HEK293 (cell line): ENCODE measurements around the gene GAS2L2.

Experiments used
- CTCF ChIA-PET: fragments of 350-600 bp; formaldehyde crosslinking; extraction: SDS; loops from one replicate; lab custom pipeline; 2021; ENCODE audit warnings: antibody characterized with exemption; lab: Yijun Ruan, JAX
- POLR2A ChIA-PET: fragments of 300-600 bp; formaldehyde crosslinking; extraction: SDS; loops from one replicate; lab custom pipeline; 2020; ENCODE audit warnings: antibody characterized with exemption, inconsistent platforms; lab: Yijun Ruan, JAX
- H3K27ac ChIP-seq: fragments of 200-500 bp; sonication (Bioruptor generic); 2 replicates; pipeline ENCODE4 v1.5.1; 2014; ENCODE audit warnings: low read depth, low read length, control low read depth, inconsistent platforms; ENCODE audit errors: extremely low read depth
- H3K36me3 ChIP-seq, 2 experiments: fragments of 200-500 bp in 1 of 2; sonication (Bioruptor generic) in 1 of 2; 1 replicate in 1 of 2; 2 replicates in 1 of 2; pipeline ENCODE4 v1.5.1; 2014 to 2017; ENCODE audit warnings: inconsistent platforms in 2 of 2, low read length in 2 of 2; ENCODE audit not compliant: control insufficient read depth in 2 of 2, insufficient read depth in 1 of 2
- H3K4me1 ChIP-seq: fragments of 200-500 bp; sonication (Bioruptor generic); 2 replicates; pipeline ENCODE4 v1.5.1; 2014; ENCODE audit warnings: mild to moderate bottlenecking, low read length, inconsistent platforms; ENCODE audit not compliant: control insufficient read depth, insufficient read depth
- H3K4me3 ChIP-seq: 2 replicates; pipeline ENCODE4 v1.5.1; 2011; ENCODE audit warnings: low read depth, mild to moderate bottlenecking, control low read depth, low read length, moderate library complexity
- H3K9me3 ChIP-seq: fragments of 200-500 bp; sonication (Bioruptor generic); 2 replicates; pipeline ENCODE4 v1.5.1; 2014; ENCODE audit warnings: low read depth, low read length, inconsistent platforms; ENCODE audit not compliant: control insufficient read depth, insufficient read depth
- GLI2 ChIP-seq: fragments of 450-650 bp; formaldehyde crosslinking; IDR thresholded peaks from 2 replicates; pipeline ENCODE4; 2017; ENCODE audit warnings: missing biosample characterization, missing genetic modification characterization, low read depth, borderline replicate concordance
- SP7 ChIP-seq: fragments of 450-650 bp; formaldehyde crosslinking; IDR thresholded peaks from 2 replicates; pipeline ENCODE4 v1.5.1; 2016; ENCODE audit warnings: missing biosample characterization, missing genetic modification characterization
- TCF7L2 ChIP-seq: IDR thresholded peaks from 2 replicates; pipeline ENCODE4 v1.6.1; 2011; ENCODE audit warnings: low read depth, mild to moderate bottlenecking, inconsistent platforms, low read length, moderate library complexity, borderline replicate concordance
- WT1 ChIP-seq: fragments of 450-650 bp; formaldehyde crosslinking; IDR thresholded peaks from 2 replicates; pipeline ENCODE4 v1.5.1; 2016; ENCODE audit warnings: missing biosample characterization, missing genetic modification characterization
- ZBTB1 ChIP-seq: fragments of 450-650 bp; formaldehyde crosslinking; IDR thresholded peaks from 2 replicates; pipeline ENCODE4 v1.5.1; 2016; ENCODE audit warnings: missing biosample characterization, missing genetic modification characterization
- ZBTB10 ChIP-seq: fragments of 450-650 bp; formaldehyde crosslinking; IDR thresholded peaks from 2 replicates; pipeline ENCODE4 v1.5.1; 2016; ENCODE audit warnings: missing biosample characterization, missing genetic modification characterization
- ZNF239 ChIP-seq: fragments of 450-650 bp; formaldehyde crosslinking; IDR thresholded peaks from 2 replicates; pipeline ENCODE4 v1.5.1; 2016; ENCODE audit warnings: missing biosample characterization, missing genetic modification characterization
- ZNF248 ChIP-seq: fragments of 450-650 bp; formaldehyde crosslinking; IDR thresholded peaks from 2 replicates; pipeline ENCODE4 v1.5.1; 2017; ENCODE audit warnings: missing biosample characterization, missing genetic modification characterization
- ZNF510 ChIP-seq: fragments of 450-650 bp; formaldehyde crosslinking; IDR thresholded peaks from 2 replicates; pipeline ENCODE4 v1.5.1; 2018; ENCODE audit warnings: mild to moderate bottlenecking, missing genetic modification characterization, missing biosample characterization; ENCODE audit not compliant: insufficient replicate concordance
- ZNF580 ChIP-seq: fragments of 450-650 bp; formaldehyde crosslinking; IDR thresholded peaks from 2 replicates; pipeline ENCODE4 v1.5.1; 2016; ENCODE audit warnings: missing biosample characterization, missing genetic modification characterization
- ZNF600 ChIP-seq: fragments of 450-650 bp; formaldehyde crosslinking; IDR thresholded peaks from 2 replicates; pipeline ENCODE4 v1.5.1; 2016; ENCODE audit warnings: missing biosample characterization, missing genetic modification characterization
- ZNF624 ChIP-seq: fragments of 450-650 bp; formaldehyde crosslinking; IDR thresholded peaks from 2 replicates; pipeline ENCODE4 v1.5.1; 2017; ENCODE audit warnings: missing biosample characterization, missing genetic modification characterization
- ZNF629 ChIP-seq: fragments of 450-650 bp; formaldehyde crosslinking; IDR thresholded peaks from 2 replicates; pipeline ENCODE4 v1.5.1; 2017; ENCODE audit warnings: missing biosample characterization, missing genetic modification characterization
- ZNF654 ChIP-seq: fragments of 450-650 bp; formaldehyde crosslinking; IDR thresholded peaks from 2 replicates; pipeline ENCODE4 v1.5.1; 2016; ENCODE audit warnings: low read depth, missing biosample characterization, missing genetic modification characterization
- ZNF776 ChIP-seq: fragments of 450-650 bp; formaldehyde crosslinking; IDR thresholded peaks from 2 replicates; pipeline ENCODE4 v1.5.0; 2017; ENCODE audit warnings: missing biosample characterization, missing genetic modification characterization, borderline replicate concordance
- TF ChIP-seq, protein P1 (sequence below): fragments of 450-650 bp; formaldehyde crosslinking; IDR thresholded peaks from 2 replicates; pipeline ENCODE4 v1.5.1; 2016; ENCODE audit warnings: missing biosample characterization, missing genetic modification characterization

GAS2L2 gene

GRCh38 chr17:35742896-35743477, 10.1 kb downstream of the GAS2L2 start (continued):
- TF ChIP-seq, protein P1, sequence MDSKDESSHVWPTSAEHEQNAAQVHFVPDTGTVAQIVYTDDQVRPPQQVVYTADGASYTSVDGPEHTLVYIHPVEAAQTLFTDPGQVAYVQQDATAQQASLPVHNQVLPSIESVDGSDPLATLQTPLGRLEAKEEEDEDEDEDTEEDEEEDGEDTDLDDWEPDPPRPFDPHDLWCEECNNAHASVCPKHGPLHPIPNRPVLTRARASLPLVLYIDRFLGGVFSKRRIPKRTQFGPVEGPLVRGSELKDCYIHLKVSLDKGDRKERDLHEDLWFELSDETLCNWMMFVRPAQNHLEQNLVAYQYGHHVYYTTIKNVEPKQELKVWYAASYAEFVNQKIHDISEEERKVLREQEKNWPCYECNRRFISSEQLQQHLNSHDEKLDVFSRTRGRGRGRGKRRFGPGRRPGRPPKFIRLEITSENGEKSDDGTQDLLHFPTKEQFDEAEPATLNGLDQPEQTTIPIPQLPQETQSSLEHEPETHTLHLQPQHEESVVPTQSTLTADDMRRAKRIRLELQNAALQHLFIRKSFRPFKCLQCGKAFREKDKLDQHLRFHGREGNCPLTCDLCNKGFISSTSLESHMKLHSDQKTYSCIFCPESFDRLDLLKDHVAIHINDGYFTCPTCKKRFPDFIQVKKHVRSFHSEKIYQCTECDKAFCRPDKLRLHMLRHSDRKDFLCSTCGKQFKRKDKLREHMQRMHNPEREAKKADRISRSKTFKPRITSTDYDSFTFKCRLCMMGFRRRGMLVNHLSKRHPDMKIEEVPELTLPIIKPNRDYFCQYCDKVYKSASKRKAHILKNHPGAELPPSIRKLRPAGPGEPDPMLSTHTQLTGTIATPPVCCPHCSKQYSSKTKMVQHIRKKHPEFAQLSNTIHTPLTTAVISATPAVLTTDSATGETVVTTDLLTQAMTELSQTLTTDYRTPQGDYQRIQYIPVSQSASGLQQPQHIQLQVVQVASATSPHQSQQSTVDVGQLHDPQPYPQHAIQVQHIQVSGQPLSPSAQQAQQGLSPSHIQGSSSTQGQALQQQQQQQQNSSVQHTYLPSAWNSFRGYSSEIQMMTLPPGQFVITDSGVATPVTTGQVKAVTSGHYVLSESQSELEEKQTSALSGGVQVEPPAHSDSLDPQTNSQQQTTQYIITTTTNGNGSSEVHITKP, result no peak
- no peak for TF ChIP-seq ZNF580 (tag by site-specific recombination)
- no peak for TF ChIP-seq ZNF624
- TF ChIP-seq ZNF629 (tag by site-specific recombination), result no peak
- TF ChIP-seq ZBTB1 (tag by site-specific recombination), result no peak
- TF ChIP-seq ZNF248 (tag by site-specific recombination), result no peak
- no peak for TF ChIP-seq SP7 (tag by site-specific recombination)

GRCh38 chr17:35742496-35742895, 10.5 kb downstream of the GAS2L2 start:
- Histone ChIP-seq H3K4me1 (no peaks in the 10 kb centered on the region), H3K4me3 (no peak overlapping the region), H3K27ac (no peak overlapping the region), H3K9me3 (no peaks in the 10 kb centered on the region), H3K36me3 (peaks cover 0 to 4% of the 10 kb centered on the region in 2 experiments; a peak in 2 of 3 replicates)
- CTCF ChIA-PET, result interaction anchor here (2.3 to 11.6 kb wide), 2 partner anchors 22 to 129 kb away, joined by 7 to 321 read pairs; no protein-coding TSS in a partner anchor
- POLR2A ChIA-PET, result no interaction called here
- no peak for TF ChIP-seq GLI2 (tag by site-specific recombination)
- no peak for TF ChIP-seq ZNF654 (tag by site-specific recombination)
- no peak for TF ChIP-seq ZNF239 (tag by site-specific recombination)
- no peak for TF ChIP-seq ZBTB10
- TF ChIP-seq WT1 (tag by site-specific recombination), result no peak

GRCh38 chr17:35740997-35741931, 11.8 kb downstream of the GAS2L2 start:
- no peak for TF ChIP-seq ZNF510 (tag by site-specific recombination)
- no peak for TF ChIP-seq ZNF776 (tag by site-specific recombination)
- 0 out of 2 replicates have a peak, but pooled peaks have one; percentile 26 for TF ChIP-seq ZNF600
- no peak for TF ChIP-seq TCF7L2
- Histone ChIP-seq H3K36me3 (peaks cover 4 to 5% of the 10 kb centered on the region in 2 experiments; a peak in 2 of 3 replicates), H3K9me3 (no peaks in the 10 kb centered on the region), H3K4me1 (no peaks in the 10 kb centered on the region), H3K4me3 (no peak overlapping the region), H3K27ac (no peak overlapping the region)
- CTCF ChIA-PET, result interaction anchor here (1.3 to 11.6 kb wide), 3 partner anchors 23 to 128 kb away, joined by 4 to 321 read pairs (median 7); no protein-coding TSS in a partner anchor
- POLR2A ChIA-PET, result interaction anchor here (1.3 to 2.8 kb wide), 2 partner anchors 10 to 128 kb away, joined by 4 to 19 read pairs; partner anchors contain the start of gene RASL10B
